GM19351 (cell line): Measurements from ENCODE around the gene MSH2.

Source experiments
- ATAC-seq: cut with Tn5 transposase; IDR thresholded peaks from one replicate; pipeline ENCODE4 v1.9.1; 2021; ENCODE audit warnings: mild to moderate bottlenecking, moderate library complexity; ENCODE audit not compliant: unreplicated experiment

MSH2 gene

DNA sequence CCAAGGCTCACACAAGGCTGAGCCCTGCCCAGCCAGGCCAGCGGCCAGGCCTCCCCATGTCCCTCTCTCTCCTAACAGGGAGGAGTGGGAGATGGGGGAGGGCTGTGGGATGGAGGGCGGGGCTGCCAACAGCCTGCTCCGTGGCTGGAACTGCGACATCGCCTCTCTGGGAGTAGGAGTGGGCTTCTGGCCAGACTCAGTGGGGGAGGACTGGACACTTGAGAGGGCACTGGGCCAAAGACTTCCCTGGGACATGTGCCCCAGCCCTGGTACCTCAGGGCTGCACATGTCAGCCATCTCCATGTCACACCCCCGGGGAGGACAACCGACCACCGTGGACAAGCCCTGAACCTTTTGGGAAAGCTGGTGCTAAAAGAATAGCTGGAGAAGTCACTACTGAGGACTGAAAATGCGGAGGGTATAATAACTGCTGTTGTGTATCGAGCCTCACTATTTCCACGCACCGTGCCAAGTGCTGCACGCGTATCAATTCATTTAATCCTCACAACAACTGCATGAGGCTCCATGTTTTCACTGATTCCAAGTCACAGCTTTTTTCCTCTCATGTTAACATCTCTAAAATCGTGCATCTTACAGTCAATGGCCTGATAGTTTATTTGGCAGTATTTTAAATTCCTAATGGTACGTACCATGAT is 127.3 kb downstream of the MSH2 start:
- no peak for ATAC-seq

- no peak for ATAC-seq
These were observed 128.6 kb downstream of the MSH2 start for GRCh38 chr2:47531378-47532042.
